BE2C (cell line): Measurements from ENCODE around the gene CLIP4.

Source experiments
- DNase-seq: peaks from one replicate; pipeline ENCODE4 v3.0.0-alpha.2; 2020
- H3K27me3 ChIP-seq: fragments of 250-450 bp; sonication (Bioruptor Pico); 2 replicates; pipeline ENCODE4 v1.5.1; 2020; ENCODE audit warnings: mild to moderate bottlenecking
- H3K36me3 ChIP-seq: fragments of 250-450 bp; sonication (Bioruptor Pico); 2 replicates; pipeline ENCODE4 v1.5.1; 2020; ENCODE audit warnings: mild to moderate bottlenecking
- H3K4me1 ChIP-seq: fragments of 250-450 bp; sonication (Bioruptor Pico); 2 replicates; pipeline ENCODE4 v1.5.1; 2020
- H3K4me3 ChIP-seq: 2 replicates; pipeline ENCODE4 v1.5.1; 2011; ENCODE audit warnings: low read depth, low read length
- H3K9me3 ChIP-seq: fragments of 250-450 bp; sonication (Bioruptor Pico); 2 replicates; pipeline ENCODE4 v1.5.1; 2020
- TF ChIP-seq, protein P1 (sequence below): IDR thresholded peaks from 2 replicates; pipeline ENCODE4 v1.5.1; 2012; ENCODE audit warnings: mild to moderate bottlenecking, low read depth, low read length

Gene CLIP4

DNA sequence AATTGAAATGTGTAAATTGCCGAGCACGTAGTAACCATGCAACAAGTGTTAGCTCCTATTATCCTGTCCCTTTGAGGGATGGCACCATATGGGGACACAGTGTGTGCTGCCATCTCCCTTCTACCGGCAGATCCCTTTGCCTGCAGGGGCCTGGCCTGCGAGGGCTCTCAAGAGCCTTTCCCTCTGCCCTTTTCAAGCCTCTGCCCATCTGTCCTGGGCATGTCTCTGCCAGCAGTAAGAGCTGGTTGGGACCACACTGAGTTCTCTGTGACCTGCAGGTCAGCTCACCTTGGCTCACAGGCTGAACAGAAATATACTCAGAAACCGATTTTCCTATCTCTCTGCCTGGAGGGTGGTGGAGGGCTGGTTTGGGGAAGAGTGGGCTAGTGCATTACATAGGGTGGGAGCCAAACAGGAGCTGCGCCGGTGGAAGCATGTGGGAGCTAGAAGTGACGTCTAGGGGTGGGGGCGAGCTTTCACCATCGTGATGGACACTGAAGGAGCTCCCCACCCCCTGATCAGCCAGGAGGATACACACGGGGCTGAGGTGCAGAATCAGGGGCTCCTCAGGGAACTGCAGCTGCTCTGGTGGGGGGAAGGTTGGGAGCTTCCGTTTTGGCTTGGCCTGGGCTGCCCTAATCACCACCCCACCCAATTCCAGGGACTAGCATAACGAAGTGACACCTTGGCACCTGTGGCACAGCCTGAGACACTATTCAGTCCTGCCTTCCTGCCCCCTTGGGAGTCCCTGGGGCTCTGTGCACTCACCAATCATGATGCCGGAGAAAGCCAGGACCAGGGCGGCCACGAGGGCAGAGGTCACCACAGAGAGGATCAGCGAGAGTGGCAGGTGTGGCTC lies 109.7 kb downstream of the CLIP4 start:
- H3K27me3 ChIP-seq, result no peaks in the 10 kb centered on the region

DNA sequence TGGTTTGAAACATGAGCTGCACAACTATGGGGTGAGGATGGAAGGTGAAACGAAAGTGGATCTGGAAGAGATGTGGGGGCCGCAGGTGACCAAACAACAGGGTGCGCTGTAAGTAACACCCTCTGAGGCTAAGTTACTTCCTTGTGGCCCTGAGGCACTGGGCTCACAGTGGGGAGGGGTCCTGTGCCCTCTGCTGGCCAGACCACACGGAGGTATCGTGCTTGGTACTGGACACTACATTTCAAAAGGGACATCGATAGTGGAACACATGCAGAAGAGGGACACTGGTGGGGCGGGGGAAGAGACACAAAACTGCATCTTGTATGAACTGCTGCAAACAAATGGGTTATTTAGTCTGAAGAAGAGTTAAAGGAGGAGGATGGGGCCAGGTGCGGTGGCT lies 110.6 kb downstream of the CLIP4 start:
- Histone ChIP-seq H3K27me3 (no peaks in the 10 kb centered on the region), H3K4me1 (peaks cover 39% of the 10 kb centered on the region), H3K4me3 (no peak overlapping the region), H3K36me3 (no peaks in the 10 kb centered on the region), H3K9me3 (no peaks in the 10 kb centered on the region)
- TF ChIP-seq, protein P1, sequence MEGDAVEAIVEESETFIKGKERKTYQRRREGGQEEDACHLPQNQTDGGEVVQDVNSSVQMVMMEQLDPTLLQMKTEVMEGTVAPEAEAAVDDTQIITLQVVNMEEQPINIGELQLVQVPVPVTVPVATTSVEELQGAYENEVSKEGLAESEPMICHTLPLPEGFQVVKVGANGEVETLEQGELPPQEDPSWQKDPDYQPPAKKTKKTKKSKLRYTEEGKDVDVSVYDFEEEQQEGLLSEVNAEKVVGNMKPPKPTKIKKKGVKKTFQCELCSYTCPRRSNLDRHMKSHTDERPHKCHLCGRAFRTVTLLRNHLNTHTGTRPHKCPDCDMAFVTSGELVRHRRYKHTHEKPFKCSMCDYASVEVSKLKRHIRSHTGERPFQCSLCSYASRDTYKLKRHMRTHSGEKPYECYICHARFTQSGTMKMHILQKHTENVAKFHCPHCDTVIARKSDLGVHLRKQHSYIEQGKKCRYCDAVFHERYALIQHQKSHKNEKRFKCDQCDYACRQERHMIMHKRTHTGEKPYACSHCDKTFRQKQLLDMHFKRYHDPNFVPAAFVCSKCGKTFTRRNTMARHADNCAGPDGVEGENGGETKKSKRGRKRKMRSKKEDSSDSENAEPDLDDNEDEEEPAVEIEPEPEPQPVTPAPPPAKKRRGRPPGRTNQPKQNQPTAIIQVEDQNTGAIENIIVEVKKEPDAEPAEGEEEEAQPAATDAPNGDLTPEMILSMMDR, result no peak
- no peak for DNase-seq

More for the DNA sequence above, 109.7 kb downstream of the CLIP4 start:
- DNase-seq, result no peak
- TF ChIP-seq, protein P1, result no peak
- peaks cover 39% of the 10 kb centered on the region for H3K4me1 ChIP-seq
- no peaks in the 10 kb centered on the region for H3K9me3 ChIP-seq
- no peaks in the 10 kb centered on the region for H3K36me3 ChIP-seq
- H3K4me3 ChIP-seq, result no peak overlapping the region

DNA sequence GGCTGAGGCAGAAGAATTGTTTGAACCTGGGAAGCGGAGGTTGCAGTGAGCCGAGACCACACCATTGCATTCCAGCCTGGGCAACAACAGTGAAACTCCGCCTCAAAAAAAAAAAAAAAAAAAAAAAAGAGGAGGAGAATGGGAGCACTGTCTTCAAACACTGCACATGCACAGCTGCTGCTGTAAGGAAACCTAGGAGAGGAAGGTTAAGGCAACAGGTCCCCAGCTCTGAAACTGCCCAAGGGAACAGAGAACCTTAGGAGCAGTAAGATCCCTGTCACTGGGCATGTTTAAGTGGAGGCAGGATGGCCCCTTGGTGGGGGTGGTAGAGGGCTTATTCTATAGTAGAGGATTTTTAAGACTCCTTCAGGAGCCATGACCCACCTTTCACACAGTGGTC lies 111.2 kb downstream of the CLIP4 start:
- no peak for DNase-seq
- Histone ChIP-seq H3K36me3 (no peaks in the 10 kb centered on the region), H3K9me3 (no peaks in the 10 kb centered on the region), H3K4me3 (no peak overlapping the region), H3K27me3 (no peaks in the 10 kb centered on the region), H3K4me1 (peaks cover 39% of the 10 kb centered on the region)
- TF ChIP-seq, protein P1, result no peak

DNA sequence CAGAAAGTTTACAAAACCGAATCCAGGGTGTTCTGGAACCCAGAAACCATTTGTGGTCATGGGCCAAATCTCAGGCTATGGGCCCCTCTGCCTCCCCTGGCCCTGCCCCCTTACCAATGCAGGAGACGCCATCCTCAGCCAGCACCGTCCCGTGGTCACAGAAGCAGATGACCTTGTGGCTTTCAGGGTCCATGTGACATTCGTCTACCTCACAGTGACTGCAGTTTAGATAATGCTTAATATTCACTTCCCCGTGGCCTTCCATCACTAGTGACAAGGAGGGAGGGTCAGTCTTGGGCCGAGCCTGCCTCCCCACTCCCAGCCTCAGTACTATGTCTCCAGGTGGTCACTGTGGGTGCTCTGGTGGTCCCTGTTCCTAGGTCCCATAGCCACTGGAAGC lies 111.6 kb downstream of the CLIP4 start:
- Histone ChIP-seq H3K4me1 (peaks cover 39% of the 10 kb centered on the region), H3K4me3 (no peak overlapping the region), H3K36me3 (no peaks in the 10 kb centered on the region), H3K9me3 (no peaks in the 10 kb centered on the region), H3K27me3 (no peaks in the 10 kb centered on the region)
- no peak for DNase-seq
- TF ChIP-seq, protein P1, result no peak

DNA sequence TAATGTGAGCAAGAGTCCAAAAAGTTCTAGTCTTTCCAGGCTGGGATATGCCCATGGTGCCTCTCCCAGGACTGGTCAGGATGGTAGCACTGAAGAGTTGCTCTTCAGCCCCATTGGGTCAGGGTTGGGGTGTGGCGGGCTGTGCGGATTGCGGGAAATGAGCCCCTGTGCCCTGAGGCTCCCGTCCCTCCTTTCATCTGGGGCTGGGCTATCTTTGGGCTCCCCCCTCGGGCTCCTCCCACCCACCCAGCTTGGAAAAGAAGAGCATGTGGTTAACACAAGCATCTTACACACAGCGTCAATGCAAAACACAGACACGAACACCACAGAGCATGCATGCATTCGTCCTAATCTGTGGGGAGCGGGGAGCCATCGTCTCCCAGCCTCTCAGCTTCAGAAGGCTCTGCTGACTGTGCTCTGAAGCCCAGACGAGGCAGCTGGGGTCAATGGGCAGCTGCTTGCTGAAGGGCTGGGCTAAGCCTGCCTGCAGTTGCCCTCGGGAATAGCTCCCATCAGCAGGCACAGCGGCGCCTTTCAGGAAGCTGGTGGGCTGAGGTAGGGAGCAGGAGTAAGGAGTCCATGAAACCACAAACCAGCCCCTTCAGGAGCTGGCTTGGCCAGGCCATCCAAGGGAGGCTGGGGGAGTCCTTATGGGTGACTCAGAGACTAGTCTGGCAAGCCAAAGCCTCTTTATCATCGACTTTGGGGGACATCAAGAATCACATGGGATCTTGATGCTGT lies 112.9 kb downstream of the CLIP4 start:
- no peaks in the 10 kb centered on the region for H3K9me3 ChIP-seq
- H3K4me3 ChIP-seq, result peak overlapping the region; percentile 8; the same call in 1 of the 2 replicates
- no peaks in the 10 kb centered on the region for H3K36me3 ChIP-seq
- TF ChIP-seq, protein P1, result no peak
- no peaks in the 10 kb centered on the region for H3K27me3 ChIP-seq
- DNase-seq, result peak; percentile 88
- H3K4me1 ChIP-seq, result peaks cover 39% of the 10 kb centered on the region

DNA sequence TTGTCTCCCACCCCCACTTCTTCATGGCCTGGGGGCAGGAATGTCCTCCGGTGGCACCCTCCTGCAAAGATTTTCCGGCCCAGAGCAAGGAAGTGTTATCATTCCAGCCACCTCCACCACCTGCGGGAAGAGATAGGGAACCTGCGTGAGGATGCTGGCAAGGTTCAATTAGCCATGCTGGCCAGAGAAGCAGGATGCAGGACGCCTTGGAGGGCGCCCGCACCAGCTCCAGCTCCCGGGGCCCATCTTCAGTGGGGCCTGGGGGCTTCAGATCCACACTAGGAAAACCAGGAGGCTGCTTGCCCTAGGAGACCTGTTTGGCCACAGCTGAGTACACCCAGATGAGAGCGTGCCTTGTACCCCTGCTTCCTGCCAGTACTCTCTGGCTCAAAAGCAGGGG lies 113.7 kb downstream of the CLIP4 start:
- Histone ChIP-seq H3K9me3 (no peaks in the 10 kb centered on the region), H3K36me3 (no peaks in the 10 kb centered on the region), H3K27me3 (no peaks in the 10 kb centered on the region), H3K4me1 (peaks cover 35% of the 10 kb centered on the region), H3K4me3 (no peak overlapping the region)
- TF ChIP-seq, protein P1, result no peak
- DNase-seq, result no peak
